Activated T-helper 2 cell treated with anti-CD3 and anti-CD28 coated beads, Interferon-gamma antibody, Interleukin-2, Interleukin-4, amounts not matched to agents 10 μg/mL and 5 μg/mL and 100 μg/mL, durations not matched to agents 14 hours and 24 hours and 36 hours (primary cell): ENCODE results near the gene AARS2. TPM values are rescaled to one million over a fixed set of nuclear protein-coding genes. Genes with fewer than 3 reads are reported as not detected.
A peak's percentile ranks its signal among the peaks of the same experiment; 100 is the strongest.

Experiments used
- DNase-seq: peaks from one replicate; pipeline ENCODE4 v3.0.0; 2021; ENCODE audit warnings: low spot score
- H3K27ac Mint-ChIP-seq: one replicate; pipeline ENCODE4 v1.8.0; 2021; ENCODE audit warnings: mixed read lengths
- H3K27me3 Mint-ChIP-seq: one replicate; pipeline ENCODE4 v1.8.0; 2021; ENCODE audit warnings: low read depth, mixed read lengths
- H3K36me3 Mint-ChIP-seq: one replicate; pipeline ENCODE4 v1.8.0; 2021; ENCODE audit warnings: low read depth, mixed read lengths
- H3K4me1 Mint-ChIP-seq: one replicate; pipeline ENCODE4 v1.8.0; 2021; ENCODE audit warnings: low read depth, mixed read lengths
- H3K4me3 Mint-ChIP-seq: one replicate; pipeline ENCODE4 v1.8.0; 2021; ENCODE audit warnings: low read depth, mild to moderate bottlenecking, moderate library complexity, mixed read lengths
- H3K9me3 Mint-ChIP-seq: one replicate; pipeline ENCODE4 v1.8.0; 2021; ENCODE audit warnings: mixed read lengths
- intact Hi-C: fragments of 100-400 bp; cut with micrococcal nuclease; formaldehyde crosslinking; loops from one replicate; pipeline ENCODE4 v1.15.1; 2023
- total RNA-seq: library from RNA; stranded (reverse); gene quantifications from 2 replicates; pipeline ENCODE4 v1.2.3, GENCODE V29; 2022

The AARS2 gene
- total RNA-seq, 1 donor from 2014 or later, result 22.9 TPM

DNA sequence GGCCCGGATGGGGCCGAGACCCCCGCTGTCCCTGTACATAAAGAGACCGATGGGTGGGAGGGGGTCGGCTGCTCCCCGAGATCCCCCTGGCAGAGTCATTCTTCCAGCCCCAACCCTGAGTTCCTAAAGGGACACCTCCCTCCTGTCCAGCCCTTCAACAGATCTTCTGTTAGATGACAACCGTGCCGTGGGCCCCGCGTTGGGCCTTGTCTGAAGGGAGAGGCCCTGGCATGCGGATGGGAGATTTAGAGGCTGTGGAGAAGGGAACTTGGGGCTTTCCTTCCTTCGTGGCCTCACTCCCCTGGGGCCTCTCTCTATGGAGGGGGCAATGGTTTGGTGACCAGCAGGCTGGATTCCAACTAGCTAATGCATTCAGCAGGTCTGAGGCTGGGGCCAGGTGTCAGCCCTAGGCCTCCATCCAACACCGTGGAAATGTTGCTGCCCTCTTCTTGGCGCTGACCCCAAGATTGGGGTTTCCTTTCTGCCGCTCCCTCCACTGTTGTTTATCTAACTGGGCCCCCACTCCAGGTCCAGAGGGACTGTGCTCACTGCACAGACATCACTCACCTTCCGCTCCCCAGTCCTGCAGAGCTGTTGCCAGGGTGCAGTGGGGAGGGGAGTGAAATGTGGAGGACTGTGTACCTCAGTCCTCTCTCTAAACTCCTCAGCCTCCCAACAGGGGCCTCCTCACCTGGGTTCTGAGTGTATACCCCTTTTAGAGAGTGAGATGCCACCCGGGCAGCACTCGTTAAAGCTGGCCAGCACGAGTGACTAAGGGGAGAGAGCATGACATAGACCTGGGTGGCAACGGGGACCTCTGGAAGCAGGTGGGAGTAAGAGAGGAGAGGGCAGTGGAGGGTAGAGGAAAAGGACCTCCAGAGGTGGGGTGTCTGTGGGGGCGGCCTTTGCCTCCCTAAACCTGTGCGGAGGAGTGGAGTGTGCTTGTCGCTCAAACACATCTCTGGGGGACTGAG, 36.2 kb downstream of the AARS2 start:
- intact Hi-C loops, result loop anchor here (2.0 kb wide), 1 partner anchor 36 kb away; the partner anchor contains the start of gene AARS2
- H3K27me3 Mint-ChIP-seq, result peaks cover 57% of the 10 kb centered on the region
- H3K27ac Mint-ChIP-seq, result no peak overlapping the region
- peak overlapping the region; percentile 19 for H3K4me3 Mint-ChIP-seq
- H3K4me1 Mint-ChIP-seq, result peaks cover 1% of the 10 kb centered on the region
- DNase-seq, result no peak
- no peaks in the 10 kb centered on the region for H3K9me3 Mint-ChIP-seq
- no peaks in the 10 kb centered on the region for H3K36me3 Mint-ChIP-seq

DNA sequence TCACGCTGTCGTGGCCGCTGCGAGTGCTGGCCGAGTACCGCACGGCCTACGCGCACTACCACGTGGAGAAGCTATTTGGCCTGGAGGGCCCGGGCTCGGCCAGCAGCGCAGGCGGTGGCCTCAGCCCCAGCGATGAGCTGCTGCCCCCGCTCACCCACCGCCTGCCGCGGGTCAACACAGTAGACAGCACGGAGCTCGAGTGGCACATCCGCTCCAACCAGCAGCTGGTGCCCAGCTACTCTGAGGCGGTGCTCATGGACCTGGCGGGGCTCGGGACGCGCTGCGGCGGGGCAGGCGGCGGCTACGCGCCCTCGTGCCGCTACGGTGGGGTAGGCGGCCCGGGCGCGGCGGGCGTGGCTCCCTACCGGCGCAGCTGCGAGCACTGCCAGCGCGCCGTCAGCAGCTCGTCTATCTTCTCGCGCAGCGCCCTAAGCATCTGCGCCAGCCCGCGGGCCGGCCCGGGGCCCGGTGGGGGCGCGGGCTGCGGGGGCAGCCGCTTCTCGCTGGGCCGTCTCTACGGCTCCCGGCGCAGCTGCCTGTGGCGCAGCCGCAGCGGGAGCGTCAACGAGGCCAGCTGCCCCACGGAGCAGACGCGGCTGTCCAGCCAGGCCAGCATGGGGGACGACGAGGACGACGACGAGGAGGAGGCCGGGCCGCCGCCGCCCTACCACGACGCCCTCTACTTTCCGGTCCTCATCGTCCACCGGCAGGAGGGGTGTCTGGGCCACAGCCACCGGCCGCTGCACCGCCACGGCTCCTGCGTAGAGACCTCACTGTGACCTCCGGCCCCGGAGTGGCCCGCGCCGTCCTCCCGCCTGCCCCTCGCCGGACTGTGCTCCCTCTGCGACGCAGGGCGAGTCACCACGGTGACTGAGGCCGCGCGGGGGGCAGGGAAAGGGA, 37.1 kb downstream of the AARS2 start:
- no peaks in the 10 kb centered on the region for H3K36me3 Mint-ChIP-seq
- H3K9me3 Mint-ChIP-seq, result no peaks in the 10 kb centered on the region
- DNase-seq, result no peak
- H3K27ac Mint-ChIP-seq, result no peak overlapping the region
- H3K4me3 Mint-ChIP-seq, result no peak overlapping the region
- peaks cover 64% of the 10 kb centered on the region for H3K27me3 Mint-ChIP-seq
- peaks cover 1% of the 10 kb centered on the region for H3K4me1 Mint-ChIP-seq
- intact Hi-C loops, result loop anchor here (2.0 kb wide), 1 partner anchor 37 kb away; the partner anchor contains the start of gene AARS2

DNA sequence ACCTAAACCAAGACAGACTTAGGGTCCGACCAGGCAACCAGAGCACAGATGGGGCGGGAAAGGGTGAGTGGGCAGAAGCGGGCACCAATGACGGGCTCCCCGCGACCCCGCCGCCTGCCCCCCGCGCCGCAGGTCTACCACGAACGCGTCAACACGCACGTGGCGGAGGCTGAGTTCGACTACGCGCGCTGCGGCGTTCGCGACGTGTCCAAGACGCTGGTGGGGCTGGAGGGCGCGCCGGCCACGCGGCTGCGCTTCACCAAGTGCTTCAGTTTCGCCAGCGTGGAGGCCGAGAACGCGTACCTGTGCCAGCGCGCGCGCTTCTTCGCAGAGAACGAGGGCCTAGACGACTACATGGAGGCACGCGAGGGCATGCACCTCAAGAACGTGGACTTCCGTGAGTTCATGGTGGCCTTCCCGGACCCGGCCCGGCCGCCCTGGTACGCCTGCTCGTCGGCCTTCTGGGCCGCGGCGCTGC, 37.8 kb downstream of the AARS2 start:
- Mint-ChIP-seq H3K9me3 (no peaks in the 10 kb centered on the region), H3K4me1 (peaks cover 1% of the 10 kb centered on the region), H3K4me3 (no peak overlapping the region), H3K27ac (no peak overlapping the region), H3K27me3 (peaks cover 63% of the 10 kb centered on the region), H3K36me3 (no peaks in the 10 kb centered on the region)
- DNase-seq, result no peak
- intact Hi-C loops, result no loop called here

DNA sequence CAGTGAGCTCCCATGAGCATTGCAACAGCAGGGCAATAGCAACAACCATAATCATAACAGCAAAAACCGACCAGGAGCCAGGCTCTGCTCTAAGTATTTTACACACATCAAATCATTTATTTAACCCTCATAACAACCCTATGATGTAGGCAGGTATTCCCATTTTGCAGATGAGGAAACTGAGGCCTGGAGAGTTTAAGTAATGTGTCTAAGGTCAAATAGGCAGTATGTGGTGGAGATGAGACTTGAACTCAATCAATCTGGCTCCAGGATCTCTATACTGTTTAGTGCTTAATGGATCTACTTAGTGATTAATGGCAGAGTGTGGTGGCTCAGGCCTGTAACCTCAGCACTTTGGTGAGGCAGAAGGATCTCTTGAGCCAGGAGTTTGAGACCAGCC, 39.5 kb downstream of the AARS2 start:
- H3K27me3 Mint-ChIP-seq, result peaks cover 71% of the 10 kb centered on the region
- H3K9me3 Mint-ChIP-seq, result no peaks in the 10 kb centered on the region
- no peak for DNase-seq
- no peak overlapping the region for H3K27ac Mint-ChIP-seq
- H3K4me1 Mint-ChIP-seq, result peaks cover 2% of the 10 kb centered on the region
- intact Hi-C loops, result no loop called here
- H3K36me3 Mint-ChIP-seq, result no peaks in the 10 kb centered on the region
- H3K4me3 Mint-ChIP-seq, result no peak overlapping the region

DNA sequence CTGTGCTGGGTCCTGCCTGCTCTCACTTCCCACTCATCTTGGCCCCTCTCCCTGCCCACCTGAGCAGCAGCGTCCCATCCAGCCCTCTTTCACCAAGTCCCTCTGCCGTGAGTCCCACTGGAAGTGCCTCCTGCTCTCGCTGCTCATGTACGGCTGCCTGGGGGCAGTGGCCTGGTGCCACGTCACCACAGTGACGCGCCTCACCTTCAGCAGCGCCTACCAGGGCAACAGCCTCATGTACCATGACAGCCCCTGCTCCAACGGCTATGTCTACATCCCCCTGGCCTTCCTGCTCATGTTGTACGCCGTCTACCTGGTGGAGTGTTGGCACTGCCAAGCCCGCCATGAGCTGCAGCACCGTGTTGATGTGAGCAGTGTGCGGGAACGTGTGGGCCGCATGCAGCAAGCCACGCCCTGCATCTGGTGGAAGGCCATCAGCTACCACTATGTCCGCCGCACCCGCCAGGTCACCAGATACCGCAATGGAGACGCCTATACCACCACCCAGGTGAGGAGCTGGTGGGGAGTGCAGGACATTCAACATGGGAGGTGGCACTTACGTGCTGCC, 40.1 kb downstream of the AARS2 start:
- intact Hi-C loops, result no loop called here

DNA sequence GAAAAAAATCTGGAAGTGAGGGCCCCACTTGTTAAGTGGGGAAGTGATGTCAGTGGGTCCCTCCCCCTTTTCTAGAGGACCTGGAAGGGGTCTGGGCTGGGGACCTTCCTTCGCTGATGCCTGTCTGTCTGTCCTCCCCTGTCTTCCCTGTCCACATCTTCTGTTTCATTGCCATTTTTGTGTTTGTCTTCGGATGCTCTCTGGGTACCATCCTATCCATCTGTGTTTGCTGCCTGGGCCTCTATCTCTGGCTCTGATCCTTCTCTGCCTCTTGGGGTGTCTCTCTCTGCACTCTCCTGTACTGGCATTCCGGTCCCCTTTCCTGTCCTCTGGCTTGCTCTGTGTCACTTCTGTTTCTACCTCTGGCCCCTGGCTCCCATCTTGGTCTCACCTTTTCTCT, 40.6 kb downstream of the AARS2 start:
- H3K4me1 Mint-ChIP-seq, result peaks cover 6% of the 10 kb centered on the region
- H3K9me3 Mint-ChIP-seq, result no peaks in the 10 kb centered on the region
- DNase-seq, result no peak
- no peak overlapping the region for H3K27ac Mint-ChIP-seq
- intact Hi-C loops, result no loop called here
- no peaks in the 10 kb centered on the region for H3K36me3 Mint-ChIP-seq
- peaks cover 63% of the 10 kb centered on the region for H3K27me3 Mint-ChIP-seq
- no peak overlapping the region for H3K4me3 Mint-ChIP-seq

More for the DNA sequence above, 40.1 kb downstream of the AARS2 start:
- H3K36me3 Mint-ChIP-seq, result no peaks in the 10 kb centered on the region
- no peak overlapping the region for H3K27ac Mint-ChIP-seq
- H3K4me1 Mint-ChIP-seq, result peaks cover 2% of the 10 kb centered on the region
- no peaks in the 10 kb centered on the region for H3K9me3 Mint-ChIP-seq
- peaks cover 68% of the 10 kb centered on the region for H3K27me3 Mint-ChIP-seq
- H3K4me3 Mint-ChIP-seq, result no peak overlapping the region
- no peak for DNase-seq

DNA sequence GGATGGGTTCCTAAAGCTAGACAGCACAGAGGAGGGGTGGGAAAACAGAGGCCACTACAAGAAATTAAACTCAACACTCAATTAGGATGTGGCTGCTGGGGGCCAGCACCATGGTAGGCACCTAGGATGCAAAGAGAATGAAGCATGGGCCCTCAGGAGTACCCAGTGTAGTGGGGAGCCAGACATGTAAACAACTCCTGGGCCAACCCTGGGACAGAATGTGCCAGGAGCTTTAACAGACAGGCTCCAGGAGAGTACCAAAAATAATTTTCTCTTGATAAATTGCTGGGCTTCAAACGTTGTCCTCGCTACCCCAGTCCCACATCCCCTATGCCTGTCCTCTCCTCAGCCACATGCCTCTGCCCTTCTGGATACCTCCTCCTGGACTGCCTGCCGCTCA, 41.2 kb downstream of the AARS2 start:
- H3K9me3 Mint-ChIP-seq, result no peaks in the 10 kb centered on the region
- H3K27ac Mint-ChIP-seq, result no peak overlapping the region
- H3K4me1 Mint-ChIP-seq, result peaks cover 8% of the 10 kb centered on the region
- no peak overlapping the region for H3K4me3 Mint-ChIP-seq
- no peaks in the 10 kb centered on the region for H3K36me3 Mint-ChIP-seq
- intact Hi-C loops, result no loop called here
- DNase-seq, result no peak
- H3K27me3 Mint-ChIP-seq, result peaks cover 57% of the 10 kb centered on the region

DNA sequence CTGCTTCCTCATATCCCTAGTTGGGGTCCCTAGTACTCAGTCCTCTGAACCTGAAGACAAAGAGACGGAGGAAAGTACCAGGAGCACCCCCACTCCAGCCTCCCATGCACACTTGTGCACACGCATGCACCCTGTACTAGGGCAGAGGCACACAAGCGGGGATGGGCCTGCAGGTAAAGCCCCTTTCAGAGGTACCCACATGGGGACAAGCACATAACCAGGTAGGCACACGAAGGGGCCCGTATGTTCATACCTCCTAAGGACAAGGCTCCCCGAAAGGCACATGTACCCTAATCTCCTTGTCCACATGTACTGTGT, 41.8 kb downstream of the AARS2 start:
- no peaks in the 10 kb centered on the region for H3K9me3 Mint-ChIP-seq

DNA sequence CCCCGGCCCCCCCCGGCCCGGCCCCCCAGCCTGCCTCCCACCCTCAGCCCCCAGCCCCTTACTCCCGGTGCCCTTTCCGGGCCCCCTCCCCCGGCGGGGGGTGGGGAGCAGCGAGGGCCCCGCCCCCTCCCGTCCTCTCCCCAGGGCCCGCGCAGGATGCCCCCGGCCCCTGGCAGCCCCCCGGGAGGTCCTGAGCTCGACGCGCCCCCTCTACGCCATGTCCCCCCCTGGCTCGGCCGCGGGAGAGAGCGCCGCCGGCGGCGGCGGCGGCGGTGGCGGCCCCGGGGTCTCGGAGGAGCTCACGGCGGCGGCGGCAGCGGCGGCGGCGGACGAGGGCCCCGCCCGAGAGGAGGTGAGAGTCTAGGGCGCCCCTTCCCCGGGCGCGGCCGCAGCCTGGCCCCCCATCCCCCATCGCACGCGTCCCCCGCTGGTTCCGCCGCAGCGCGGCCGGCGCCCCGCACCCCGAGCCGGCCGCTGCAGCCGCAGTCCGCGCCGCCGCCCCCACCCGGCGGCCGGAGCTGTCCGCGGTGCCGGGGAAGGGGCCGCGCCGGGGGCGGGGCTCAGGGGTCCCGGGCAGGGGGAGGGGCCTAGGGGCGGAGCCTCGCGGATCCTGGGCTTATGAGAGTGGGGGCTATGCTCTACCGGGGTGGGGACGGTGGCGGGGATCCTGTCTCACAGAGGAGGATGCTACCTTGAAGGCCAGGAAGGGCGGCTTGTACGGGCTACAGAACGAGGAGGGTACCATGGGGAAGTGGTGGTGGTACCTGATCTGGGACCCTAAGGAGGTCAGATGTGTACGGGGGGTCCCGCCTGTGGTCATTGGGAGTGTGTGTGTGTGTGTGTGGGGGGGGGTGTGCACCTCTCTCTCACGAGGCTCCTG, 42.4 kb downstream of the AARS2 start:
- Mint-ChIP-seq H3K27me3 (peaks cover 53% of the 10 kb centered on the region), H3K4me1 (peaks cover 18% of the 10 kb centered on the region), H3K36me3 (no peaks in the 10 kb centered on the region), H3K4me3 (peak overlapping the region; percentile 43), H3K27ac (no peak overlapping the region), H3K9me3 (no peaks in the 10 kb centered on the region)
- DNase-seq, result no peak
- intact Hi-C loops, result no loop called here

More for the DNA sequence above, 41.8 kb downstream of the AARS2 start:
- Mint-ChIP-seq H3K27ac (no peak overlapping the region), H3K4me1 (peaks cover 14% of the 10 kb centered on the region), H3K36me3 (no peaks in the 10 kb centered on the region), H3K27me3 (peaks cover 53% of the 10 kb centered on the region), H3K4me3 (peak overlapping the region; percentile 43)
- DNase-seq, result no peak
- intact Hi-C loops, result no loop called here

DNA sequence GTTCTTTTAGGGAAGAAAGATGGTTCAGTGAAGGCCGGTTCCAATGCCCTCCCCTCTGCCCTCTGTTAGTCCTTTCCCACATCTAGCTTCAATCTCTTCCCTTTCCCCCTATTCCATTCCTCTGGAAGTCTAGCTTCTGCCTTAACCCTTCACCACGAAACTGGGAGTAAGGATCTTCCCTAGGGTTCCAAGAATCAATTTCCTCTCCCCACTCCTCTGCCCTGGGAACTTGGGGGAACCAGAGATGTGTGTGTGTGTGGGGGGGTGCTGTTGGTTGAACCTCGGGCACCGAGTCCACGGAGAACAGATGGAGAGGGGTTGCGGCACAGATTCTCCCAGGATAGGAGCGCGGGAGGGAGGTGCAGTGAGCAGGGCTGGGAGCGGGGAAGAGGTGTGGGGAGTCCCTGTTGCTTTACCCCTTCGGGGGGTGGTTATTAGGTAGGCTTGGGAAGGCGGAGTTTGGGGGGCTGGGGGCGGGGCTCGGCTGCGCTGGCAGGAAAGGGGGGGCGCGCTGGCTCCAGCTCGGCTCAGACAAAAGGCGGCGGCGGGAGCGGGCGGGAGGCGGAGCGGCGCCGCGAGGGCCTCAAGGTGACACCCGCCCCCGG, 43.1 kb downstream of the AARS2 start, which contains the start of gene TMEM151B:
TMEM151B (plus strand) TSS at position 530 of the 605 bp plus-strand sequence. CDS start 293 bp downstream, outside the sequence.
- DNase-seq, result no peak
- Mint-ChIP-seq H3K27me3 (peaks cover 53% of the 10 kb centered on the region), H3K4me1 (peaks cover 18% of the 10 kb centered on the region), H3K27ac (no peak within 1 kb of the TSS), H3K36me3 (no peaks in the 10 kb centered on the region), H3K4me3 (peak within 1 kb of the TSS; percentile 43), H3K9me3 (no peaks in the 10 kb centered on the region)
- intact Hi-C loops, result loop anchor here (2.0 to 10.0 kb wide), 4 partner anchors 35 to 185 kb away; partner anchors contain the start of genes CDC5L, MRPL14 and TMEM63B

DNA sequence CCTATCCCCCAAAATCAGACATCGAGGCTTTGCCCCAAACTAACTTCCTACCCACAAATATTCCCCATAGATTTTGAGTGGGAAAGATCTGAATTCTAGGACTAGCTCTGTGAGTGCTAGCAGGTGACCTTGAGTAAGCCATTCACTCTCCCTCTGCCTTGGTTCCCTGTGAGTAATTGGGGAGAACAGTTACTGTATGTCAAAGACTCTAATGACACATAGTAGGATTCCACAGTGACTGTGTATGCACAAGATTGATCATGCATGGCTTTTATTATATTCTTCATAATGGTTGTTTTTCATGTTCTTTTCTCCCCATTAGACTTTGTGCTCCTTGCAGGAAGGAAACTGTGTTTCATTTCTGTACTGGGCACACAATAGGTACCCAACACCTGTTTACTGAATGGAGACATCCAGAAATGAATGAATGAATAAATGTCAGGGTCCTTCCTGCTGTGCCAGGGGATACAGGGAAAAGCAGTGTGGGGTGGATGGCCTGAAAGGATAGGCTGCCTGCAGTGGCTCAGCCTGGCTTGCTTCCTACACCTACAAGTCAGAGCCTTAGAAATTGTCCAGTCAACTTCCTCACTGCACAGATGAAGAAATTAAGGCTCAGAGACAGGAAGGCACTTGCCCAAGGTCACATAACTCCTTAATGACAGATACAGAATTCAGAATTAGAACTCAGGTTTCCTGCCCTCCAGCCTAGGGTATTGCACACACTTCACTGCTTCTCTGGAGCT, 43.8 kb downstream of the AARS2 start:
- Mint-ChIP-seq H3K9me3 (no peaks in the 10 kb centered on the region), H3K27me3 (peaks cover 47% of the 10 kb centered on the region), H3K27ac (no peak overlapping the region), H3K36me3 (peaks cover 4% of the 10 kb centered on the region), H3K4me3 (no peak overlapping the region), H3K4me1 (peaks cover 18% of the 10 kb centered on the region)
- no peak for DNase-seq
- intact Hi-C loops, result loop anchor here (2.0 to 10.0 kb wide), 4 partner anchors 35 to 185 kb away; partner anchors contain the start of genes CDC5L, MRPL14 and TMEM63B
